GM18505 (cell line): ENCODE results near the gene PLCD3.

Experiments
- ATAC-seq: cut with Tn5 transposase; IDR thresholded peaks from one replicate; pipeline ENCODE4 v1.9.1; 2021; ENCODE audit not compliant: unreplicated experiment
- POLR2A ChIP-seq: IDR thresholded peaks from 4 replicates; pipeline ENCODE4 v1.6.1; 2011; ENCODE audit warnings: borderline replicate concordance; ENCODE audit not compliant: insufficient read depth, insufficient read length; ENCODE audit errors: extremely low read depth

The PLCD3 gene

GRCh38 chr17:45113424-45113754, 18.9 kb downstream of the PLCD3 start:
- TF ChIP-seq POLR2A, result no peak
- no peak for ATAC-seq

DNA sequence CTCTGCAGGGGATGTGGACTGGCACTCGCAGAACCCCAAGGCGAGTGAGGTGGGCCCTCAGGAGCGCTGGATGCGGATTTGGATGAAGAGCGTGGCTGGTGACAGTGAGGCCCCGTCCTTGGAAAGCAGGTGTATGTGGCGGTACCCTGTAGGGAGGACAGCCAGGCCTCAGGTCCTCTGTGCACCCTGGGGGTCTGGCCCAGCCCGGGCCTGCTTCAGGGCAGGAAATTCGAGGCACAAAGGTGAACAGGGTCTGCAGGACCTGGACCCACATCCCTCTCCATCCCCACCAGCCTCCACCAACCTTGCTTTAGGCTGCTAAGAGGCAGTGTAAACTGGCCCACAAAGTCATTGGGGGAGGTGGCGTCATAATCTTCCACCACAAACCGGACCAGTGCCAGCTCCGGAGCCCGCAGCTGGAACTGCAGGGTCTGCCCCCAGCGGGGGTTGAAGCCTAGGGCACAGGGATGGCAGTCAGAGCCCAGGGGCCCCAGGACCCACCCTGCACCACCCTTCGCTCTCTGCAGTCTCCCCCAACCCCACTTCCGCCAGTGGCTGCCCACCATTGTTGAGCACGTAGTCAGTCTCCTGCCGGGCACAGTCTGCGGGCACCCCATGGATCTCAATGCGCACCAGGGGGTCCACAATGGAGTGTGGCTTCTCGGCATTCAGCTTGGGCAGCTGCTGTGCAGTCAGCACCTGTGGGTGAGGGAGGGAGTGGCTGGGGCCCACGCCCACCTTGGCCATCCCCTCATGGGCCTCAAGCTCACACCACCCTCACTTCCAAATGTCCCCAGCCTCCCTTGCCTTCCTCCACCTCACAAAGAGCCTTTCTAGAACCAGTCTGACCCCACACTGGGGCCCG, 19.5 kb downstream of the PLCD3 start:
- no peak for TF ChIP-seq POLR2A

DNA sequence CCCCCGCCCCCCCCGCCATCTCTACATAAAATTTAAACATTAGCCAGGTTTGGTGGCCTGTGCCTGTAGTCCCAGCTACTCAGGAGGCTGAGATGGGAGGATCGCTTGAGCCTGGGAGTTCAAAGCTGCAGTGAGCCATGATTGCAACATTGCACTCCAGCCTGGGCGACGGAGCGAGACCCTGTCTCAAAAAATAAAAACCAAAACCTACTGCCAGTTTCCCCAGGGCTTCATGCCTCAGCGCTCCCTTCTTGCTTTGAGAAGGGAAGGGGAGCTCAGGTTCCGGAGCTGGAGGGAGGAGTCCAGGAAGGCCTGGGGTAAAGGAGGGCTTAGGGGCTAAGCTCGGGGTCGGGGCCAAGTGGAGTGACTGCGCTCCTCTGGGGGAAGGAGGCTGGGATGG, 20.5 kb downstream of the PLCD3 start:
- TF ChIP-seq POLR2A, result no peak
- no peak for ATAC-seq

More for the DNA sequence above, 19.5 kb downstream of the PLCD3 start:
- no peak for ATAC-seq

DNA sequence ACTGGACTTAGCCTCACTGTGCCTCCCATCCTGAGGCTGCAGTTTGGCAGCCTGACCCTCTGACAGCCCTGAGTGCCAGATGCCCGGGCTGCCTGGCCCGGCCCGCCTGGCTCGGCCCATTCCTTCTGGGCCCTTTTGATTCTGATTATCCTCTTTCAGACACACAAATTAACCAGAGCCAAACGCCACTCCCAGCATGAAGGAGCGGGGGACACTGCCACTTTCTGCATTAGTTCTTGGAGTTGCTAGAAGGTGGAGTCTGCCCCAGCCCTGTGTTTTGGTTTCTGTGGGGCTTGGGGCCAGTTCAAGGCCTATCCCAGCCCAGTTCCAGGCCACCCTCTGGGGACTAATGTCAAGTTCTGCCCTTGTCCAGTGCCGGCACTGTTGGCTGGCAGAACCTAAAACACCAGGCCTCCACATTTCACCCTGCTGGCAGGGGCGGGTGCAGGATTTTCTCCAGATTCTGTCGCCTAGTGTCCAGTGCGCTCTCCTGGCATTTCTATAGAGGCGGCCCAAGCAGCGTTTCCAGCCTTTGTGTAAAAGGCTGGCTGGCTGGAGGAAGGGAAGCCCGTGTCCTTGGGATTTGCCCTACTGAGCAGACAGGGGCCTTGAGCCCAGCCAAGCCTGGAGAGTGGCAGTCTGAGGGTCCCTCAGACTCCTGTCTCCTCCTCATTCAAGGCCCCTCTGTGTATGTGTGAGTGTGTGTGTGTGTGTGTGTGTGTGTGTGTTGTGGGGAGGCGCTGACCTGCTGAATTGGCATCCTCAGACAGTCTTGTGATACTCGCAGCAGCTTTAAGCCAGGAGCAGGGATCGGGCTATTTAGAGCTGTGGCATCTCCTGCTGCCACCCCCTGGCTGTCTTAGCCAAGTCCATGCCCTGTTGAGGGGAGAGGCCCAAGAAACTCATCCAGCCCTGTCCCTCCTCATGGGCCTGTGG, 21.4 kb downstream of the PLCD3 start:
- no peak for TF ChIP-seq POLR2A
- ATAC-seq, result no peak

- no peak for TF ChIP-seq POLR2A
- no peak for ATAC-seq
Observed at GRCh38 chr17:45108595-45109521, 23.5 kb downstream of the PLCD3 start.

- ATAC-seq, result no peak
- TF ChIP-seq POLR2A, result no peak
Observed at GRCh38 chr17:45108051-45108450, 24.3 kb downstream of the PLCD3 start.

DNA sequence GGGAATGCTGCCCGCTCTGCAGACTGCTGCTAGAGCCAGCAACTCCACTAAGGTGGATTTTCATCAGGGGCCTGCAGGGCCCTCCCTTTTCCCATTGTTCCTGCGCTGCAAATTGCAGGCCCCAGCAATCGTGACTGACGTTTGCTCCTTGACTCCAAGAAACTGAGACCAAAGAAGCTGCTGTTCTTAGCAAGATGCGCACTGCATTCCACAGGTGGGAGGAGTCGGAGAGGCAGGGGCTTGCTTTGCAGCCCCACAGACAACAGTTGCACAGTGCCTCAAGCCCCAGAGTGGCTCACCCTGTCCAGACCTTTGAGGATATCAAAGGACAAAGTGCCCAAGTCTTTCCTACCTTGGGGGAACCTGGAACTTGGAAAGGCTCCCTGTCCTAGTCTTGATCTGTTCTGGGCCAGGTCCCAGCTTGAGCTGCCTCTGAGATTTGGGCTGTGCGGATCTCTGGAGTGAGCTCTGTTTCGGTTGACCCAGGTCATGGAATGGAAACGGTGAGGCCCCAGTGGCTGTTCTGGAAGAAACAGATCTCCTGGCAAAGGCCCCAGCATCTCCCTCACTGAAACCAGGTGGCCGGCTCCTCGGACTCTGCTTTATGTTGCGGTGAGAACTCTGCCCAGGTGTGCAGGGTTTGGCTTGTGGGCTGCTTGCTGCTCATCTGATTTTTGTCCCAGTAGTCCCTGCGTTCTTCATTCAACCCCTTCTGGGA, 24.9 kb downstream of the PLCD3 start:
- no peak for ATAC-seq

DNA sequence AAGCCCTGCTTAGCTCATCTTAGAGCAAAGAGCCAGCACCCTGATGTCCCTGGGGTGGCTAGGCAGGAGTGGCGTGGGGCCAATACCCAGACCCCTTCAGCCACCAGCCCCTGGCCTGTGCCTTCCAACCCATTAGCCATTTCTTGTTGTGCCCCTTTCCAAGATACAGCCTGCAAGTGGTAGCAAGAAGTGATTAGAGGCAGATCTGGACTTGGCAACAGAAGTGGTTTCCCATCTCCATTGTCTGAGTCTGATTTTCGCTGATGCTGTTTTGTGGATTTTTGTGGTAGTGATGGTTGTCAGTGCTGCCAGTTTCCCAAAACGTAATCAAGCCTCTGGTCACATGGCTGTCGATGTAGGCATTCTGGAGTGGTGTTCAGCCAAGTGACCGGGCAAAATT, 25.7 kb downstream of the PLCD3 start:
- TF ChIP-seq POLR2A, result no peak
- ATAC-seq, result no peak

More for the DNA sequence above, 24.9 kb downstream of the PLCD3 start:
- TF ChIP-seq POLR2A, result no peak

DNA sequence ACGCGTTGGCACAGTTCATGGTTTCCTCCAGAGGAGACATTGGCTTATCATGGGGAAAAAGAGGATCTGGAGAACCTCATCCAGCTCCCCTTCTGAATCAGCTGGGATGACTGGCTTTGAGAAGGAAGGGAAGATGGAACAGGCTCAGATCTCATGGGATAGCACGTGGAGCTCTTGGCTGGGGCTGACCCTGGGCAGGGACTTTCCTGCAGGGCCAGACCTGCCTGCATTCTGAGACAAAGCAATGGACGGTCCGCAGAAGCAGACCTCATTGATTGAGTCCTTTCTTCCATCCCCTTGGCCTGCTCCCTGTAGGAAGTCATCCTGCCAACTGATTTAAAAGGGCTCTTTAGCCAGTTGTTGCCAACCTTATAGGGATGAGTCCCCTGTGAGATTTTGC, 26.2 kb downstream of the PLCD3 start:
- no peak for ATAC-seq
- TF ChIP-seq POLR2A, result no peak

GRCh38 chr17:45104907-45105624, 27.2 kb downstream of the PLCD3 start:
- TF ChIP-seq POLR2A, result no peak
- ATAC-seq, result no peak

DNA sequence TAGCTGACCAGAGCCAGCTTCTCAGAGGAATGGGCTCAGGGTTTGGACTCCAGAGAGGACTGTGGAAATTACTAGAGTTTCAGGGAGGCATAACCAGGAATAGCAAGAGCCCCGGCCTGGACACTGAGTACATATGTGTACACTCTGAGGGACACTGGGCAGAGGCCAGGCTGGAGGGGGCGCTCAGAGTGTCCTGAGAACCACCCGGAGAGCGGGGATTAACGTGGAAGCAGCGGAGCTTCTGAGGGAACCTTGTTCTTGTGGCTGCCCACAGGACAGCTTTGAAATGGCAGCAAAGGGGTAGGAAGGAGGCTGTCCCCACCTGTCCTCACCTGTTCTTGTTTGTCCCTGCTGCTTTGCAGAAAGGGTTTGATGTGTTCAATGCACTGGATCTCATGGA, 27.8 kb downstream of the PLCD3 start:
- ATAC-seq, result no peak
- TF ChIP-seq POLR2A, result no peak

GRCh38 chr17:45104029-45104428, 28.3 kb downstream of the PLCD3 start:
- TF ChIP-seq POLR2A, result no peak
- ATAC-seq, result no peak
